Measurements from ENCODE around the gene MRC1.

MRC1 gene

DNA sequence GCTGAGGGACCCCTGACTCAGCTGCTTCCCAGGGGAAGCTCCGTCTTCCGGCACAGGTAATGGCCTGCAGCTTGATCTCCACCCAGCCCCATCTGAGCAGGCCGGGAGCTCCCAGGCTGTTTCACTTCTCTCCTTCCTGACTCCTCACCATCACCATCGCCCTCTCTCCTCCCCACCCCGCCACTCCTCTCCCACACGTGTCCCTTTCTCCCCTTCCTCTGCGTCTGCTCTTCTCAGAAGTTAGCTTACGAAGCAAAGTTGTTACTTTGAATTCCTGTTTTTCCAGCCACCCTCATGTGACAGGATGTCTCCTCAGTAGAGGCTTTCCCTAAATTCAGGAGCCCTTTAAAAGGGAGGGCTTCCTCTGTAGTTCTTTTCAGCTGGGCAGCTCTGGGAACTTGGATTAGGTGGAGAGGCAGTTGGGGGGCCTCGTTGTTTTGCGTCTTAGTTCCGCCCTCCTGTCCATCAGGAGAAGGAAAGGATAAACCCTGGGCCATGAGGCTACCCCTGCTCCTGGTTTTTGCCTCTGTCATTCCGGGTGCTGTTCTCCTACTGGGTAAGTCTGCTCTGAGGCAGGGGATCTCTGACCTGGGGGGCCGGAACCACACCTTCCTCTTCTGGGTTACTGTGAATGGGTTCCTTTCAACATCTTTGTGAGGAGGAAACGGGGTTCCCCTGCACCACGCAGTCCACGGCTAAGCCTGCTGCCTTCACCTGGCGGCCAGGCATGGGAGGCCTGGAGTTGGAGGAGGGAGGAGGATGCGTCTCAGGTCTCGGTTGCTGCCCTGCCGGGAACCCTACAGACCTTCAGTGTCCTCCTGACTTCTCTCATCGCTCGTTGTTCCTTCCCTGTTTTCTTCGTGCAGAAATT is at the start of gene MRC1:
Gene MRC1, plus strand, starts transcription at position 378 of the 871 bp plus-strand sequence. Its CDS starts 118 bp downstream, at position 496.
- no peak for DNase-seq

DNA sequence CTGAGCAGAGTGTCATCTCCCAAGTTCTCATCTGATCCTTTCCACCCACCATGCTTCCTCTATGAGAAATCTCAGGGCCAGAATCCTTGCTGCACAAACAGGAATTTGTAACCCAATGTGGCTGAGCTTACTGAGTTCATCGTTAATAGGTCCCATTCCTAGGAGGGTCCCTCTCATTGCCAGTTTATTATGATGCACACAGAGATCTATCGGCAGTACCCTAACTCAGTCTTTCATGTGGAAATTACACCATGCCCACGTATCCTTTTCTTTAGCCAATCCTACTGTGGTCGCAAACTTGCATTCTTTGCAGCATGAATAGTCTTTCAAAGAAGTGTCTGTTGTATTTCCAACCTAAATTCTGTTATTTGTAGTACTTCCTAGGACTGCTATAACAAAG is 45.0 kb upstream of the MRC1 start:
- no peak for DNase-seq

DNA sequence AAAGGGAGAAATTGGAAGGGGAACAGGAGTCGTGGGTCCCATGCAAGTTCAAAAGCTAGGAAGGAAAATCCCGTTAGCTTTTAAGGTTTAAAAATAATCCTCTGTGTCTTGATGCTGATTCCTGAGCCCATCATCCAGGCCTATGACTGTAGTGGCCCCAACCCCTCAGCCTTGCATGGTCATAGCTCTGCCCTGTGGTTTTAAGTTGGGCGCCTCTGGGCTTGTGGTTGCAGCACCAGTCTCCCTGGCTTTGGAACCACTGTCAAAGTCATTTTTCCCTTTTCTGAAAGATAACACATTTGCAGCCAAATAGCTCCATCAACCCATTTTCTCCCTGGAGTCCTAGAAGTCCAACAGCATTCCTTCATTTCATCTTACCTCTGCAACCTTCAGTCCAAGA is 43.5 kb upstream of the MRC1 start:
- DNase-seq, result no peak

DNA sequence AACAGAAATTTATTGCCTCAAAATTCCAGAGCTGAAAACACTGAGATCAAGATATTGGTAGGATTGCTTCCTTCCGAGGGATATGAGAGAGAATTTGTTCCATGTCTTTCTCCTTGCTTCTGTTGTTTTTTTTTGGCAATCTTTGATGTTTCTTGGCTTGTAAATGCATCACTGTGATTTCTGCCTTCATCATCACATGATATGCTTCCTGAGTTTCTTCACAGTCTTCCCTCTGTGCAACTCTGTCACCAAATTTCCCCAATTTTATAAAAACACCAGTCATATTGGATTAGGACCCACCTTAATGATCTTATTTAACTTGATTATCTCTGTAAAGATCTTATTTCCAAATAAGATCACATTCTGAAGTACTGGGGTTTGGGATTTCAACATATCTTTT is 42.4 kb upstream of the MRC1 start:
- no peak for DNase-seq

DNA sequence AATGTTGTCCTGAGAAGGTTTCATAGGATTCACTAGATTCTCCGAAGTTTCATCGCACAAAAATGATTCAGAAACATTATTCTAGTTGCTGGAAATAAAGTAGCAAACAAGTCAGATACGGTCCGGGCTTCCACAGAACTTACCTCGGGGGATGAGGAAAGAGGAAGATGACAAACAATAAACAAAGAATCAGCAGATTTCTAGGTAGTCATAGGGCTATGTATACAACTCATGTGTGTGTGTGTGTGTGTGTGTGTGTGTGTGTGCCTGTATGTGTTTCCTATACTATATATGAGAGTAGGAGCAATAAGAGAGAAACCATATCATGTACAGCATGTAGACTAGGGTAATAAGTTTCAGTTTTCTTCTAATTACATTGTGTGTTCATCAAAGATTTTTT is 40.7 kb upstream of the MRC1 start:
- DNase-seq, result no peak

DNA sequence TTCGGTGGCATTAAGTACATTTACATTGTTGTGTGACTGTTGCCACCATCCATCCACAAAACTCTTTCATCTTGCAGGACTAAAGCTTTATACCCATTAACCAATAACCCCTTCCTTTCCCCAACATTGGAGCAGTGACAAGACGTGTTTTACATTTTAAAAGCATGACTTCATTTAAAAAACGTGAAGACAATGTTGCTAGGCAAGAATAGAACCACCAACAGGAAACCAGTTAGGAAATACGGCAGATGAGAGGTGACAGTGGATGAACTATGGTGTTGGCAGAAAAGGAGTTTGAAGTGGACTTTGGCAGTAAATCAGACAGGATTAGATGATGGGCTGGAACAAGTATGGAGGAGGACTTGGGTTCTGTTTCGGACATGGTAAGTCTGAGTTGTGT is 40.2 kb upstream of the MRC1 start:
- DNase-seq, result no peak

DNA sequence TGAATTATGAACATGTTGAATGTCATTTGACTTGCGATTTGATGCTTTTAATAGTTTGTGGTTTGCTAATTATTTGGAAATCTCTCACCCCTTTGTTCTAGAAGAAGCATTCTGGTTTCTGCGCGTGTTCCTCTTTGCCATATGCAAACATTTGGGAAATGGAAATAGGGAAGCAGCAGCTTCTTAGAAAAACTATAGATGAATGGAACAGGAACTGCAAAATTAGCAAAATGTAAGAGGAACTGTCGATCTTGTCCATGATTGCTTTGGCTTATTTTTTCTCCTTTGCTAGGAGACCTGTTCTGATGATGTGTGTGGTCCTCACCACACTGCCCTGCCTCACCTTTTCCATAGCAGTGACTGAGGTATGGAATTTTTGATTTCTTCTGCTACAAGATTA is 38.1 kb upstream of the MRC1 start:
- DNase-seq, result no peak

DNA sequence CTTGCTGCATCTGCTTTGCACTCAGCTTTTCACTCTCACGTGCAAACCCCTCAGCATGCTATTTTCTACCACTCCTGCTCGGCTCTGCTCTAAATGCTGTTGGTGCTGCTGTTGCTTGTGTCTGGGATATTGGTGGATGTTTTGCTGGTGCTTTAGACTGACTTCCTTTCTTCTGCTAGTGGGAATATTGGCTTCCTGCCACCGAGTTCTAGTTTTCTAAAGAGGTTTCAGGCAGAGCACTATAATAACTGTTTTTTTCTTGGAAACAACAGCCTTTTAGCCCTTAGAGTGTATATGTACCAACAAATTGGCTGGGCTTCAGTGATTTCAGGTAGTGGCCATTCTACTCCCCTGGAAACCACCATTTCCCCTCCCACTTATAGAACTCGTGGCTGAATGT is 29.4 kb upstream of the MRC1 start:
- DNase-seq, result no peak

DNA sequence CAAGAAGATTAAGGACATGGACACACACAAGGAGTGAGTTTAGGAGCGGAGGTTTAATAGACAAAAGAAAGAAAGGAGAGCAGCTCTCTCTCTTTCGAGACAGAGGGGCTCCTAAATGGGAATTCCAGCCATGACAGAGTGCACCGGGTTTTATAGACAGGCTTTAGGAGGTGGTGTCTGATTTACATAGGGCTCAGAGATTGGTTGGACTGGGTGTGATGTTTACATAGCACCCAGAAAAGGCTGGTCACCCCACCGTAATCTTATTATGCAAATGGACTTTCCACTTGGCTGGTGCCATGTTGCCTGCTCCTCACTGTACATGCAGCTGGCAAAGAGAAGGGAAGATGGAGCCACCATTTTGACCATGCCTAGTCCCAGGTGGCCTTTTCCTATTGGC is 28.4 kb upstream of the MRC1 start:
- no peak for DNase-seq

DNA sequence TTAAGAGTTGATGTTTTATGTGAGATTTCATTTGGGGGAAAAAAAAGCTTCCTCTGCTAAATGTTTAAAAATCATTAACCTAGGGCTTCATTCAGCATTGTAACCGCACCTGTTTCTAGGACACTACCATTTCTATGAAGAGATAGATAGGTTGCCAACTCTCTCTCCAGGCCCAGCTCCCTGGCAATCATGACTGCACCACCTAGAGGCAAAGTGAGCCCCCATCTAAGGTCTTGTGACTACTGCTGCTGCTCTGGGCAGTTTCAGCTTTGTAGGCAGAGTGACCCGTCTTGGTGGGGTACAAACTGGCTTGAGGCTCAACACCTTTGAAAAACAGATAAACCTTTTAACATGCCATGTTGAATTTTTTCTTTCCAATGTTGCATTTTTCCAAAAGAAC is 27.3 kb upstream of the MRC1 start:
- DNase-seq, result no peak

DNA sequence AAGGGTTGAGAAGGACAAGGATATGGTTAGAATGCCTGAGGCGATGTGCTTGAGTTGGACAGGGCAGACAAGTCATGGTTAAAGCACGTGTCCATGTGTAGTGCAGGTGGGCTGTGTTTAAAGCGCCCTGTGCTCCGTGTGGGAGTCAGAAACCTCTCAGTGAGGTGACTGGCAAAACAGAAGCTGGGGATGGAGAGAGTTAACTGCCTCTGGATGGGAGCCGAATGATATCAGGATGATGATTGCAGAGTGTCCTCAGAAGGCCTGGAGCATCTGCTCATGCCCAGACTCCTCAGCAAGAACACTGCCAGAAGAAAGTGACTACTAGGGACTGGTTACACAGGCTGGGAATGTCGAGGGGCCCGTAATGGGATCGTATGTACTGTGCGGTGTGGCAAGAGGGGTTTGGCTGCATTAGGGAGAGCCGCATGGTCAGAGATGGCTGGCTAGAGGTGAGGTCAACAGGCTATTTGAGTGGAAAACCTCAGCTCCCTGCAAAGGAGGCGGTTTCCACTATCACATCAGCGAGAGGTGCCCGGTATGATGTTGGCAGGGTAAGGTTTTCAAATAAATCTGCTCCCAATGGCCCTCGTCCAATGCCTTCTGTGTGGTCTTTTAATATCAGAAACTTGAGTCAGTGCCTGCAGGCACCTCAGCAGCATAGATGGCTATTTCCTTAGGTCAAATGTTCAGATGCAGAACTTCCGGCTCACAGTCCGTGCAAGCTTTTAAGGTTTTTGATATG is 26.1 kb upstream of the MRC1 start:
- no peak for DNase-seq

DNA sequence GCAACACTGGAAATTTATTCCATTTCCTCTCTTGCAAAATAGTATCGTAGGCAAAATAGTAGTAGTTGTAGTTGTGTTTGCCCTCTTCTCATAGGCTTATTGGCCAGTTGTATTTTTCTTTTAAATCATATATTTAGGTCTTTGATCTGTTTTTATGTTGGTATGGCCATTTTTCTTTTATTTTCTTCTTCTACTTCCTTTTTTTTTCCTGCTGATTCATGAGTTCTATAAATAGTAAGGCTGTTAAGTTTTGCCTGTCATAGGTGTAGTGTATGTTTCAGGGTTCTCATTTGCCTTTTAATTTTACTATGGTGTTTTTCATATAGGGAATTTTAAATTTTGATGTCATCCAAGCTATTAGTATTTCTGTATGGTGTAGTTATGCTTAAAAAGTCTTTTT is 25.4 kb upstream of the MRC1 start:
- DNase-seq, result no peak

DNA sequence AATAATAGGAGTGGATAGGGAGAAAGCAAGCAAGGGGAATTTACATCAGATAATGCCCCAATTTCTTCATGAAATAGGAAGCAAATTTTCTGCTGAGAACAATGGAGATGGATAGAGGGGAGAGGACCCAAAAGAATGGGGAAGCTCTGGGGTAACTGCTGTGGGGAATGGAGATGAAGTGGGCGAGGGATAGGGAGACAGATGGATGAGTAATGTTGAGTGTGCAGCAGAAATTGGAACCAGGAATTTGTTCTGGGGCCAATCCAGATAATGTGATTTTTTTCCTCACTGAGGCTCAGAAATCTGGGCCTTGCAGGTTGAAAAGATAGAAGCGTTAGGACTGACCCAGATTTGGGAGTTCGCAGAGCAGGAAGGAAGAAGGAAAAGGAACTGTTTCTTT is 24.5 kb upstream of the MRC1 start:
- DNase-seq, result no peak

DNA sequence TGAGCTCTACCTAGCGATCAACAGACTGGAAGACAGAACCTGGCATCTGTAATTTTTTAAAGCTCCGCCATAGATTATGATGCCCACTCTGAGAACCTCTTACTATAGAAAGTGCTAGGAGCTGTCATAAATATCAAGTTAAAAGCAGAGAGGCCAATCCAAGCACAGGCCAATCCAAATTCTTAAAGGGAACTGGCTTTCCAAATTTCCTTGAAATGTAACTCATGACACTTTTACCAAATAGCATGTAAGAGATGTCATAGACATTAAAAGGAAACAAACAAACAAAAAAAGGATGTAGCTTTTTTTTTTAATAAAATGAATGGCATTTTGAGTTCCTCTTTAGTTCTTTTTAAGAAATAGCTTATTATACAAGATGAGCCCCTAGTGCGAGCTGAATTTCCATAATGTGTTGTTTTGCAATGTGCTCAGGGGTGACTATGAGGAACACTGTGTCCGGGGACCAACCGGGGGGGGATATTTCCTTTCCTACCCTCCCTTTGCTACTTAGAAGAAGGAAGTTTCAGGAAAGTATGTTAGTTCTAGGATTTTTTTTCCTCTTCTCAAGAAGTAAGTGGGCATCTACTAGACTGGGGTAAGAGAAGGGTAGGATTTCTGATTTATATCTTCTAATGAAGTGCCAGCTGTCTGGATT is 23.7 kb upstream of the MRC1 start:
- no peak for DNase-seq

DNA sequence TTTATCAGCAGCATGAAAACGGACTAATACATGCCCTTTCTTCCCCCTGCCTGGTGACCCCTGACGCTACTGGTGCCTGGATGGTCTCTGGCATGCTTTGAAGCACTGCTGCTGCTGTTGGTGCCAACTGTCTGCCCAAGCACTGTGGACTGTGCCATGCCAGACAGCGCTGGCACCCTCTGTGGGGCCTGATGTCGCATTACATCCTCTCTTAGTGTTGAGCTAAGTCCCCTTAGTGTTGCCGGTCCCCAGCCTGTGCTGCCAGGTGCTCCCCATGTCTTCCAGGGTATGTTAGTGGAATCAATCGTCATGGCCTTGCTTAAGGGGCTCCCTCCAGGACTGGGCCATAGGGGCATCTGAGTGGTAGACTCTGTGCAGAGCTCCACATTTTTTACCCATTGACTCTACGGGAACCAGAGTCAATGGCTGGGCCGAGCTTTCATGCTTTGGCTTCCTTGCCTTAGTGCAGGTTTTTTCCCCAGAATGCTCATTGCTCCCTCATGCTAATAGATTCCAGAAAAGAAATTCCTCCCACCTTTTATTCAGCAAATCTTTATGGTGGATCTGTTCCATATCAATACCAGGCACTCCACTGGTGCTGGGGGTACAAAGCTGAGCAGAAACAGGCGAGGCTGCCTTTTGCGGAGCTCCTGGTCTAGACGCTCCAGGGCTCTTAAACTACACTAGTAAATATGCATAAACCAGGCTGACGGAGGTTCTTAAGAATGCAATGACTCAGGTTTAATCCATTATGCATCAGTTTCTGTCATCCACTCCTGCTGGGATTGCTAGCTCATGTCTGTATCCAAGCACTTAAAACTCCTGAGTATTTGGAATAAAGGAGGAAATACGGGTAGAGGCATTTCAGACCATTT is 21.8 kb upstream of the MRC1 start:
- DNase-seq, result no peak

DNA sequence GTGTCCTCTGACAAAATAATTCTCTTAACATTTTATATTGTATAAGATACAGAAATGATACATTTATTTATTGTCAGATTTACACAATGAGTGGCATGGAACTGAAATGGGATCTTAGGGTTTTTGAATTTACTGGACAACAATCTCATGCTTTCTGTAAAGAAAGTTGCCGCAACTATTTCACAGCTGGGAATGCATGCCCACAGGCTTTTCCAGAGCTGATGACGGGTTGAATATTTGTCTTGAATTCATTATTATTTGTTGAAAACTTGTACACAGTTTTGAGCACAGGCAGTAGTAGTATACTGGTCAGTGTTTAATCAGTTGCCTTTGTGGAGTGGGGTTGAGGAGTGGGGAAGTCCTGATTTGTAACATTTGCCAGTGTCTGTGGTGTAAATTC is 20.5 kb upstream of the MRC1 start:
- no peak for DNase-seq

DNA sequence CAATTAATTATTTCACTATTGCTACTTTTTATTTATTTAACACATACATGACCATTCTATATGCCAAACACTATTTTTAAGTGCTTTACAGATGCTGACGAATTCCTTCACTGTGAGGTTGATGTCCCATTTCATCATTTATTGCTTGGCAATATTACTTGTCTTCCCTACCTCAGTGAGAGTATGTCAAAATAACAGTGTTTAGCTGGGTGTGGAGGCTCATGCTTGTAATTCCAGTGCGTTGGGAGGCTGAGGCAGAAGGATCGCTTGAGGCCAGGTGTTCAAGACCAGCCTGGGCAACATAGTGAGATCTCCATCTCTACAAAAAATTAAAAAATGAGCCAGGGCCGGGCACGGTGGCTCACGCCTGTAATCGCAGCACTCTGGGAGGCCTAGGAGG is 19.8 kb upstream of the MRC1 start:
- DNase-seq, result no peak

DNA sequence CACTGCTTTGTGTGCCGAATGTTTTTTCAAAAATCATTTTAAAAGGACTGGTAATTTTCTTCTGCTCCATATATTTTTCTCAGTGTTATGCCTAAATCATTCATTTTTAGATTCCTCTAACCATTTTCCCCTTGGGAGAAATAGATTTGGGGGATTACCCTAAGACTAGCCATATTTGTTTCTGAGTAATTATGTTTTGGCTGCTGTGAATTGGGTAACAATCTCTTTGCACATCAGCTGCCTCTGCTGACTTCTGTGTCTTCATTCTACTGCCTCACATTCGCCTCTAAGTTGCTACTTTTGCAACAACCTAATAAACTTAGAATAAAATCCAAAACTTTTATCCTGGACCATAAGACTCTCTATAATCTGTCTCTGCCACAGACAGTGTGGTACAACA is 18.5 kb upstream of the MRC1 start:
- no peak for DNase-seq

DNA sequence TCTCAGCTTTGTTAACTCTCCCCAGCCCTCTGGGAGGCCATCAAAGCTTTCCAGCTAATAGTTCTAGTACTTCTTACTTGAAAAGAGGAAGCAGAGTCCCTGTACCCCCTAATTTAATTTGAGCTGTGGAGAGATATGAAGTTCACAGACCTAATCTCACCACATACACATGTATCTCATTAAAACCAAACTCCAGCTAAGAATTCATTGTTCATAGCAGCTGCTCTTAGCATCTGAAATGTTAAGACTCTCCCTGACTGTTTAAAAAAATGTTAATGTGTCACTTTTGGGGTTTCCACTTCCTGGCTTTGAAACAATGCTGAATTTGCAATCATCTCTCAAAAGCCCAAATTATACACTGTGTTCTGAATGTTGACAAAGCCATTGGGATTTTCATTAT is 16.2 kb upstream of the MRC1 start:
- DNase-seq, result no peak

DNA sequence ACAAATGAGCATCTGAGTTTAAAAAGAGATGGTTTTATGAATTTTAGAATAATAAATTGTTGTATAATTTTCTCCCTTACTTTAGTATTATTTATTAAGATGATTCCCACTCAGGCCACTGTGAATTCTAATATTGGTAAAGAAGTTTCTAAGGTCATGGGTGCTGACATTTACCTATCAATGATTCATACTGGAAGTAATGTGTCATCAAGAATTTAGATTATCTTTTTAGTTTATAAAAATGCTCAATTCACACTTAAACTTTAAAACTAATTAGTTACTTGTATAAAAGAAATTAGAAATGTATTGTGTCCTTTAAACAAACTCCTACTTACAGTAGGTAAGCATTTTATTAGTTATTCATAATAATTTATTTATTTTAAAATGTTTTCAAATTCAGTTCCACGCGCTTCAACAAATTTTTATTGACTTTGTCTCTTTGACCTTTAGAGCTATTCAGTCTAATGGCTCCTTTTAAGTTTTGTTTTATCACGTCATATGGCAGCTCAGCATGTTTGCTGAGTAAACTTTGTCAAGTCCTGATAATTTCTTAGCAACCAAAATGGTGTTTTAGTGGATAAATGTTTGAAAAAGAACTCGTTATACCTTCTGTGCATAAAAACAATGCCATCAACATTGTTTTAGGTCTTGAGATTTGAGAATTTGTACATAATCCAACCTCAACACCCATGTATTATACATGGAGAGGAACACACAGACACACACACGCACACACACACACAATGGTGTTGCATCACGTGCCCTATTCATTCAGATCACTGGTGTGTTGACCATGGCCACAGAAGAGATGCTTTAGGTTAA is 15.1 kb upstream of the MRC1 start:
- DNase-seq, result no peak

DNA sequence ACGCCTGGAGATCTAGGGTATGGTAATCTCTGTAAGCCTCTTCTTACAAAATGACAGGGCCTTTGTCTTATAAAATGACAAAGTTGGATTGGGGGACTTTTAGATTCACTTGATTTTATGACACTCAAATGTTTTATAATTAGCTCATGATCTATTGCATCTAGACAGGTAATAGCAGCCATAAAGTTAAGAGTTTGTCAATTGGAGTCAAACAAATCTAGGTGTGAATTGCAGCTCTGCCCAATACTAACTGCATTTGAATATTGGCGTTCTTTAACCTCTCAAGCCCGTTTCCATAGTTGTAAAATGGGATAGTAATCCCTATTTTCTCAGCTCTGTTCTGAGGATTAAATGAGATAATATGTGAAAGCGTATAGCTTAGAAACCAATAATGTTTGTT is 14.1 kb upstream of the MRC1 start:
- no peak for DNase-seq

All from stimulated activated CD4-positive, alpha-beta T cell treated with anti-CD3 and anti-CD28 coated beads, Interleukin-4, amount 100 ng/mL, for 1 hour (primary cell).